GM19455 (cell line): ENCODE measurements around the gene IQCE.

Source experiments
- ATAC-seq: cut with Tn5 transposase; IDR thresholded peaks from one replicate; pipeline ENCODE4 v1.9.1; 2021; ENCODE audit not compliant: unreplicated experiment

Gene IQCE

GRCh38 chr7:2558629-2559282 is at the start of gene IQCE:
Gene IQCE, plus strand, starts transcription at chr7:2558979. Its CDS starts 203 bp downstream, at chr7:2559182.
- ATAC-seq = peak; percentile 48

DNA sequence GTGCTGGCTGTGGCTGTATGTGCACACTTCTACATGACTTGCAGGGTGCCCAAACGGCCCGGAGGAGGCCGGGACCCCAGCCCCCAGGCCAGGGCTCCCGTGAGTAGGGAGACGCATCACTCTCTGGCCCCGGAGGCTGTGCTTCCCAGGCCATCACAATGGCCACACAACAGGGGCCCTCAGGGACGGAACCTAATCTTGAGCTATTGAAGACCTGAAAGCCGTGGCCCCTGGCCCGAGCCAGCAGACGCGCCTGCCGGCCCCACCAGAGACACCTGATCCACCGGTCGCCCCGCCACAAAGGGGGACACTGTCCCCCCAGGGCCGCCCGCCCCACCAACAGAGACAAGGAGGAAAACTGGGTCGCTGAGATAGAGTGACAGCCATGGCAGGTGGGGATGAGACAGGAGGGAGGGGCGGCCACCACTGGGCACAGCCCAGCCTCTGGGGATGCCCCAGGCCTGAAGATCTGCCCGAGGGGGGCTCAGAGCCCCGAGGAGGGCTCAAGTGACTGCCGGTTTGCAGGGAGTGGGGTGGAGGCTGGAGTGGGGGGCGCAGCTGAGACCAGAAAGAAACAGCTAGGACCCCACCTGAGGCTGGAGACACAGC is 49.4 kb upstream of the IQCE start:
- no peak for ATAC-seq

DNA sequence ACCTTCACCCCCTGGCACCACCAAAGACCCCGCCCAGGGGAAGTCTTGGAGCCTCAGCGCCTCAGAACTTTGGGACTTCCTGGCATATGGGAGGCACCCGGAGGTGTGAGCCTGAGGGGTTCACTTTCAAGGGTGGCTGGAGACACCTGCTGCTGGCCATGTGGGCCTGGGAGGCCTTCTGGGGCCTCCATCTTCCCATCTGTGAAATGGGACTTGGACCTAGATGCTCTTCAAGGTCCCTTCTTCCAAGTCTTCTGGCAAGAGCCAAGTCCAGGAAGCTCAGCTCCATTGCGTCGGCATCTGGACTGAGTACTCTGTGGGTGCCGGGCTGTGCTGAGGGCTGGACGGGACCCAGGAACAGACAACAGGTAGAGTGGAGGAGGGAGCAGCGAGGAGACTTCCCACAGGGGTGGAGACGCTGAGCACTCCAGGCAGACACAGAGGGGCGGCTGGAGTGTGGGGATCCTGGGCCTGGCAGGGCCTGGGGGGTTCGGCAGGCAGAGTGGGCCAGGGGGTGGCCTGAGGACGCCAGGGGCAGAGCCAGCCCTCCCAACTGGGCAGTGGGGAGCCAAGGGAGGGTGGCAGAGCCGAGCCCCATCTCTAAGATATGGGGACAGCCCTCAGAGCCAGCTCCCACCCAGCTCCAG is 48.5 kb upstream of the IQCE start:
- ATAC-seq = no peak

GRCh38 chr7:2510909-2511768 is 47.6 kb upstream of the IQCE start:
- no peak for ATAC-seq

DNA sequence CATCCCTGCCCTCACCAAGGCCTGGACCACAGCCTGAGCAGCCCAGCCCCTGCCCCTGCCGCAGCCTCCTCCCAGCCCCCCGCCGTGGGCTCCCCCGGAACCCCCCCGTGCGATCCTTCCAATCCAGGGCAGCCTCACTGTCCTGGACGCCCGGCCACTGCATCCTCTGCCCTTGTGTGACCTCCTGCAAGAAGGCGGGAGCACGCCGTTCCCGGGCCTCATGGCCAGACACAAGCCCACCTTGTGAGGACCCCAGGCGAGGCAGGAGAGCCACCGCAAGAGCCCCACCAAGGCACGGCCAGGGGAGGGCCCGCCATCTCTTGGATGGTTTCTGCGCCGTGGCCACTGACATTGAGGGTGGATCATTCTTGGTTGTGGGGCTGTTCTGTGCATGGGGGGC is 47.0 kb upstream of the IQCE start:
- ATAC-seq = no peak

- no peak for ATAC-seq
Measured at GRCh38 chr7:2512179-2512661, 46.6 kb upstream of the IQCE start.

DNA sequence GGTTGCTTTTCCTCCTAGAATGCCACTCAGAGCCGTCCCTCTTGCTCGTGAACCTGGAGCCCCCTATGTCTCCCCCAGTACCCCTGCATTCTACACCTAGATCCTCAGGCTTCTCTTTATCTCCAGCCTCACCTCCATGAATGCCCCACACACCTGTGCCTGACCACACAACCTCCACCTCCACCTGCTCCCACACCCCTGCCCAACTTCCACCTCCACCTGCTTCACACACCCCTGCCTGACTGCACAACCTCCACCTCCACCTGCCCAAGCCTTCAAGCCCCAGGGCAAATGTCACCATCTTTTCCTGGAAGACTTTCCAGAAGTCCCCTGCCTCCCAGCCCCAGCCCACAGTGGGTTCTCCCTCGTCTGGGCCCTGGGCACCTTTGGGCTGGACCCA is 46.1 kb upstream of the IQCE start:
- ATAC-seq = no peak

DNA sequence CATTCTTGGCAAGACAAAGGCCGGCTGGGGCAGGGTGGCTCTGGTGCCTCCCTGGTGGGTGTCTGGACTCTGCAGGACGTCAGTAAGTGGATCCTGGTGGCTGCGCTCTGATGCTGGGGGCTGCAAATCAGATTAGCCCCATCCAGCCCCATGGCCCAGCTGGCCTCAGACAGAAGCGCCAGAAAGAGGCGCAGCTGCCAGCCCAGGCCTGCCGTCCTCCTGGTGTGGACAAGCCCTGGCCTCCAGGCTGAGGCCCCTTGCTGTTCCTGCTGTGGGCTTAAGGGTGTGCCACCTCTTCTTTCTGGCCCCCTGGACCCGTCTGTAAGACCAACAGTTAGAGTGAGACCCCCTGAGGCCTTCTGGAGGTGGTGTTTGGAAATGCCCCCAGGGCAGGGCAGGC is 45.1 kb upstream of the IQCE start:
- ATAC-seq = no peak

GRCh38 chr7:2514473-2515423 is 44.0 kb upstream of the IQCE start:
- ATAC-seq = no peak

DNA sequence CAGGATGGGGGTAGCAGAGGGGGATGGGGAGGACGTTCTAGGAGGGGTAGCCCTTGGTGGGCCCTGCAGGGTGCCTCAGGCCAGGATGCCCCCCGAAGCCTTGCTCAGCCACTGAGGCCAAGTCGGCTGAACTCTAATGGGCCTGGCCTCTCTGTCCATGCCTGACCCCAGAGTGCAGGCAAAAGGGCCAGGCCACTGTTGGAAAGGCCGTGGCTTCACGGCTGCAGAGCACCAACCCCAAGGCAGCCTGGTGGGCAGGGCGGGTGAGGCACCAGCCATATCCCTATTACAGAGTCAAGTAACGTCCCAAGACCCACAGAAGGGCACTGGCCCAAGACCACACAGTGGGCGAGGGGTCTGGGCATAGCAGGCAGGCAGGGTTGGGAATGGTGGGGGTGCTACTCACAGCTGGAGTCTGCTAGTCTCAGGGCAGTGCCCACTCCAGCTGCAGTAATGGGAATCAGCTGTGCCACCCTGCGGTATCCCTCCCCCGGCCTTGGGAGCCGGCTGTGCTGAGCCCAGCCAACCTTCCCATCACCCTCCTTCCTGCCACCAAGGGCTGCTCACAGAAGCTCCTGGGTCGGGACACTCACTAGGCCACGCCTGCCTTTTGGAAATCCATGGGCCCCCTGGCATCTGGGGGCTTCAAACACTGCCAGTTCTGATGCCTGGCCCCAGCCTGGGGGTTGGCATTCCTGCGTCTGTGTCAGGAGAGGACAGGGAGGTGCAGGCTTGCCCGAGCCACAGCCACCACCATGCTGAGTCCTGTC is 43.2 kb upstream of the IQCE start:
- no peak for ATAC-seq

DNA sequence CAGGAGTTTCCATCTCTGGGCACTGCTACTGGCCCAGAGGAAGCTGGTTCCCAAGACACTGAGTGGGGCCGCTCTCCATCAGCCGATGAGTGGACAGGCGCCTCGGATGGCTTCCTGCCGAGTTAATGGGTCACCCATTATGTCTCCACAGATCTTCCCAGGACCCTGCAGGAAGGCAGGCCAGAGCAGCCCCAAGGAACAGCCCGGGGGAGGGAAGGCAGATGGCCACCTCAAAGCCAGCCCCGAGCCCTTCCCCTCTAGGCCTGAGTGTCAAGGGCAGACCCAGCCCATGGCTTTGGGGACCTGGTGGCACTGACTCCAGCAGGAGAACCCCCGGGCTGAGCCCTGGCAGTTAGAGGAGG is 42.6 kb upstream of the IQCE start:
- no peak for ATAC-seq

GRCh38 chr7:2517026-2517425 is 41.8 kb upstream of the IQCE start:
- ATAC-seq = no peak

DNA sequence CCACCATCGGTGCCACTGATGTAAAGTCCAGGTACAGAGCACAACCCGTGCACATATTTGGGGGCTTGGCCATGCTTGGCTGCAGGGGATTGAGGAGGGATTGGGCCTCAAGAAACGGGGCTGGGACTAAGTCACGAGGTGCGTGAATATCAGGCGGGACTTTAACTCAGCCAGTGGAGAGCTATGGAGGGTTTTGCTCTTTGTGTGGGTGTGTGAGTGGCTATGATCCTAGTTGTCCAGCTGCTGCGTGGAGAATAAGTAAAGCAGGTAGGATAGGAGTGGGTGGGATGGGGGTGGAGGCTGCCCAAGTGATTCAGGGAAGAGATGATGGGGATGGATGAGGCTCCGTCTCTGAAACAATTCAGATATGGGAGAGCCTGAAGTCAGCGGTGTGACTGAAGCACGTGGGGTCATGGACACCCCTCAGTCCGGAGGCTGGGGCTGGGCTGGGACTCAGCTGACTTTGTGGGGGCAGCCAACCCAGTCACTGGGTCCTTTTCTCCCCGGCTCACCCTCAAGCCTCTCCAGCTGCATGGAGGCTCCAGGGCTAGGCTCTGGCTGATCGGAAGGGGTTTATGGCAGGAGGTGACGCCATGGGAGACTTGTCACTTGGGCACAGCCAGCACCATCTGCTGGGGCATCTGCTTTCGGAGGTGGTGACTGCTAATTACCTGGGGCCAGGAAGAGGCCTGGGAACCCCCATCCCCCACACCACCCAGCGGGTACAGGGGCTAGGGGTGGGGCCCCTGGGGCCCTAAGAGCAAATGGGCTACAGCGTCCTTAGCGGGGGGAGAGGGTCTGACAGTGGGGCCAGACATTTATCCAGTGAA is 40.9 kb upstream of the IQCE start:
- no peak for ATAC-seq

- ATAC-seq = no peak
Measured at GRCh38 chr7:2518737-2519118, 40.1 kb upstream of the IQCE start.

DNA sequence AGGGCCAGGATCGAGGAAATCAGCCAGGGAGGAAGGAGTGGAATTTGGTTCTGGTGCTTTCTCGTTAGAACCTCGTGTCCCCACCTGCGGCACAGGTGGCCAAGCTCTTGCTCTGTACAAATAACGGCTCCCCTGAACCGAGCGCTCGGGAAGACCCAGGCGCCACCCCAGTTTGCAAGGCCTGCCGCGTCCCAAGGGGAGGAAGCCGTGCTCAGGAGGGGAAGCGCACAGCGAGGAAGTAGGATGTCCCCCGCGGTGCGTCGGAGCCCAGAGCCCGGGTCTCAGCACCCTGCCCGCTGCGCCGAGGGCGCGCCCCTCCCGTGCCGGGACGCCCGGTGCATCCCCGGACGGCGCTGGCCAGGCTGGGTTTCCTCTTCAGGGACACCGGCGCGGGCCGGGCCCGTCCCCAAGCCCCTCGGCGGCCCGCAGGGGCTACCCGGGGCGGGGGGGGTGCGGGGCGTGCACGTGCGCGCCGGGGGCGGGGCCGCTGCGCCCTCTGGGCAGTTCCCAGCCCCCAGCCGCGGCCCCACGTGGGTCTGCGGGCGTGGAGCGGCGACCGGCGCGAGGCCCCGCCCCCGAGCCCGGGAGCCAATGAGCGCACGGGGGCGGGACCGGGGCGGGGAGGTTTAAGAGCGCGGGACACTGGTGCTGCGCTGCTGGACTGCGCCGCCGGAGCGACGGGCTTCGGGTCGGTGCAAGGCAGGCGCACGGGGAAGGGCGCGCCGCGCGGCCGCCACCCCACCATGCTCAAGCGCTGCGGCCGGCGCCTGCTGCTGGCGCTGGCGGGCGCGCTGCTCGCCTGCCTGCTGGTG is 39.5 kb upstream of the IQCE start, which contains the start of gene LFNG:
Gene LFNG (plus strand): TSS at position 656 of the 812 bp plus-strand sequence. CDS start 88 bp downstream, at position 744.
- ATAC-seq = peak; percentile 83

DNA sequence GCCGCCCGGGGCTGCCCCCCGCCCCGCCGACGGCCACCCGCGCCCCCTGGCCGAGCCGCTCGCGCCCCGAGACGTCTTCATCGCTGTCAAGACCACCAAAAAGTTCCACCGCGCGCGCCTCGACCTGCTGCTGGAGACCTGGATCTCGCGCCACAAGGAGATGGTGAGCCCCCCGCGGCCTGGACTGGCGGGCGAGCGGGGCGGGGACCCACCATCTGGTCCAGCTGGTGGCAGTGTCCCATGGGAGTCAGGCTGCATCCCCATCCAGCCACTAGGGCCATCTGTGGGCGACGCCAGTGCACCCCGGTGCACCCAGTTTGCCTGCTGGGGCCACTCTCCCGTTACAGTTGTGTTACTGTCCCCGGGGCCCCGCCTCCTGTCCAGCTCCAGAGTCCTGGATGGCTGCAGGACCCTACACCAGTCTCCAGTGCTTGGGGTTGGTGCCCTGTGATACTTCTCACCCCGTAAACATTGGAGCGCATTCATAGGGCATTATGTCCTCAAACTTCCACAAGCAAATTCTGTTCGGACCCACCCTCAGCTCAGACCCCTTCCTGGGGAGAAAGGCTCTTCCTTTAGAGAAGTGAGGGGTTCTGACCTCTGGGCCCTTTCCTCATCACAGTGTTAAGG is 38.5 kb upstream of the IQCE start:
- no peak for ATAC-seq

DNA sequence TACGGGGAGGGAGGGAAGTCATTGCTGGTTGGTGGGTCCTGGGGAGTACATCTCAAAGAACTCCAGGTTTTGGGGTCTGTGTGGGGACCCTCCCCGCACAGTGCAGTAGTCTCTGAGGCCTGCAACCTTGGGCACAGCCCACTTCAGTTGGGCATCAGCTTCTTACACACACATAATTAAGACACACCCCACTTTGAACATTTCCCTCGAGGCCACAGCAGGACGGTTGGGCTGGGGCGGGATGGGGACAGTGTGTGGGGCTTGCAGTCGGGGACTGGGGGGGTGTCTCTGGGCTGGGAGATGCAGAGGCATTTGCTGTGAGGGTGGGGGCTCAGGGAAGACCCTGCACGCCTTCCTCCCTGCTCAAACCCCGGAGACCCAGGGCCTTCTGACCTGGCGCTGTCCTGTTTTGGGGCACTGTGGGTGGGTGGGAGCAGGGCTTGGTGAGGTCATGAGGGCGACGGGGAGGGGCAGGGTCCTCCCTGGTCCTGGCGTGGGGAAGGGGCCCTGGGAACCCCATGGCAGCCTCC is 38.0 kb upstream of the IQCE start:
- ATAC-seq = no peak
